Astrocyte (in vitro differentiated cells and primary cell): ENCODE data around the gene COA5. TPM values are rescaled to one million over a fixed set of nuclear protein-coding genes. Genes with fewer than 3 reads are reported as not detected.

Experiments
- DNase-seq: peaks from one replicate; pipeline ENCODE4 v3.0.0-alpha.2; 2010; ENCODE audit warnings: low read depth
- FAIRE-seq: peaks from 2 replicates; lab custom pipeline; 2011; peaks lifted over from hg19 to GRCh38; lab: Jason Lieb, UNC
- H2AFZ ChIP-seq: 2 replicates; pipeline ENCODE4 v1.6.0; 2012; ENCODE audit warnings: low read depth, low read length, inconsistent platforms
- H3K27ac ChIP-seq: 2 replicates; pipeline ENCODE4 v1.5.1; 2011; ENCODE audit warnings: low read depth, low read length, inconsistent platforms
- H3K27me3 ChIP-seq: 2 replicates; pipeline ENCODE4 v1.6.0; 2011; ENCODE audit warnings: low read length, inconsistent platforms; ENCODE audit not compliant: insufficient read depth
- H3K36me3 ChIP-seq: 2 replicates; pipeline ENCODE4 v1.5.1; 2011; ENCODE audit warnings: low read length, inconsistent platforms; ENCODE audit not compliant: insufficient read depth
- H3K4me1 ChIP-seq: 2 replicates; pipeline ENCODE4 v1.5.1; 2011; ENCODE audit warnings: low read length, inconsistent platforms; ENCODE audit not compliant: insufficient read depth
- H3K4me2 ChIP-seq: 2 replicates; pipeline ENCODE4 v1.6.0; 2012; ENCODE audit warnings: low read length, inconsistent platforms
- H3K4me3 ChIP-seq: 2 replicates; pipeline ENCODE4 v1.5.1; 2011; ENCODE audit warnings: low read depth, mild to moderate bottlenecking, low read length, inconsistent platforms; ENCODE audit not compliant: insufficient read depth
- H3K79me2 ChIP-seq: 2 replicates; pipeline ENCODE4 v1.6.0; 2012; ENCODE audit warnings: mild to moderate bottlenecking, low read length, inconsistent platforms; ENCODE audit not compliant: insufficient read depth
- H3K9ac ChIP-seq: 2 replicates; pipeline ENCODE4 v1.6.0; 2012; ENCODE audit warnings: mild to moderate bottlenecking, low read length, inconsistent platforms
- H3K9me3 ChIP-seq: 2 replicates; pipeline ENCODE4 v1.5.1; 2012; ENCODE audit warnings: low read depth, mild to moderate bottlenecking, low read length, inconsistent platforms; ENCODE audit not compliant: insufficient read depth
- H4K20me1 ChIP-seq: 2 replicates; pipeline ENCODE4 v1.6.0; 2012; ENCODE audit warnings: low read length, inconsistent platforms; ENCODE audit not compliant: insufficient read depth
- H3K27ac Mint-ChIP-seq: one replicate; pipeline ENCODE4 v1.8.0; 2021; ENCODE audit warnings: mild to moderate bottlenecking, mixed read lengths; ENCODE audit not compliant: unreplicated experiment
- H3K27me3 Mint-ChIP-seq: one replicate; pipeline ENCODE4 v1.8.0; 2021; ENCODE audit warnings: low read depth, mixed read lengths; ENCODE audit not compliant: unreplicated experiment
- H3K36me3 Mint-ChIP-seq: one replicate; pipeline ENCODE4 v1.8.0; 2021; ENCODE audit warnings: low read depth, mixed read lengths; ENCODE audit not compliant: unreplicated experiment
- H3K4me1 Mint-ChIP-seq: one replicate; pipeline ENCODE4 v1.8.0; 2021; ENCODE audit warnings: low read depth, mixed read lengths; ENCODE audit not compliant: unreplicated experiment
- H3K4me3 Mint-ChIP-seq: one replicate; pipeline ENCODE4 v1.8.0; 2021; ENCODE audit warnings: mild to moderate bottlenecking, moderate library complexity, mixed read lengths; ENCODE audit not compliant: unreplicated experiment
- H3K9me3 Mint-ChIP-seq: one replicate; pipeline ENCODE4 v1.8.0; 2021; ENCODE audit warnings: mild to moderate bottlenecking, mixed read lengths; ENCODE audit not compliant: unreplicated experiment
- CTCF ChIP-seq: IDR thresholded peaks from 2 replicates; pipeline ENCODE4 v1.5.1; 2011; ENCODE audit warnings: low read depth, mild to moderate bottlenecking, inconsistent platforms, low read length, moderate library complexity; ENCODE audit not compliant: insufficient read depth
- EZH2 ChIP-seq: IDR thresholded peaks from 2 replicates; pipeline ENCODE4 v1.6.1; 2012; ENCODE audit warnings: mild to moderate bottlenecking, low read length, inconsistent platforms; ENCODE audit not compliant: insufficient read depth
- total RNA-seq: library from RNA; stranded (reverse); gene quantifications from 2 replicates; pipeline ENCODE4 v1.2.1, GENCODE V29; 2021

Gene COA5
- total RNA-seq, 1 donor from 2014 or later = 19.8 TPM

GRCh38 chr2:98643496-98644100 lies 35.3 kb upstream of the COA5 start:
- no peaks in the 10 kb centered on the region for H3K4me1 ChIP-seq
- no peak overlapping the region for H3K27ac Mint-ChIP-seq
- no peaks in the 10 kb centered on the region for H3K36me3 Mint-ChIP-seq
- H3K27ac ChIP-seq = no peak overlapping the region
- no peaks in the 10 kb centered on the region for H4K20me1 ChIP-seq
- no peaks in the 10 kb centered on the region for H3K9me3 ChIP-seq
- no peaks in the 10 kb centered on the region for H3K36me3 ChIP-seq
- no peak overlapping the region for H3K4me2 ChIP-seq
- no peaks in the 10 kb centered on the region for H3K9me3 Mint-ChIP-seq
- H3K27me3 ChIP-seq = no peaks in the 10 kb centered on the region
- FAIRE-seq (no peak), DNase-seq (no peak)
- no peaks in the 10 kb centered on the region for H3K27me3 Mint-ChIP-seq
- no peaks in the 10 kb centered on the region for H3K4me1 Mint-ChIP-seq
- H3K4me3 ChIP-seq = no peak overlapping the region
- no peak overlapping the region for H3K4me3 Mint-ChIP-seq
- no peaks in the 10 kb centered on the region for H3K79me2 ChIP-seq
- no peak overlapping the region for H2AFZ ChIP-seq
- H3K9ac ChIP-seq = no peak overlapping the region
- TF ChIP-seq EZH2 (no peak), CTCF (no peak)

- Histone ChIP-seq H3K27me3 (no peaks in the 10 kb centered on the region), H3K27ac (no peak overlapping the region), H3K4me2 (no peak overlapping the region), H3K9ac (no peak overlapping the region), H3K4me3 (no peak overlapping the region), H3K79me2 (no peaks in the 10 kb centered on the region), H3K9me3 (no peaks in the 10 kb centered on the region), H3K36me3 (no peaks in the 10 kb centered on the region), H4K20me1 (no peaks in the 10 kb centered on the region), H2AFZ (no peak overlapping the region), H3K4me1 (no peaks in the 10 kb centered on the region)
- no peak for FAIRE-seq
- Mint-ChIP-seq H3K9me3 (no peaks in the 10 kb centered on the region), H3K4me3 (no peak overlapping the region), H3K4me1 (peaks cover 9% of the 10 kb centered on the region), H3K36me3 (no peaks in the 10 kb centered on the region), H3K27me3 (no peaks in the 10 kb centered on the region), H3K27ac (no peak overlapping the region)
- no peak for TF ChIP-seq CTCF
- DNase-seq = no peak
Observed at GRCh38 chr2:98637401-98638147, 29.3 kb upstream of the COA5 start.
